Epithelial cell of proximal tubule (primary cell): ENCODE measurements around the gene SLU7. TPM values are rescaled to one million over a fixed set of nuclear protein-coding genes. Genes with fewer than 3 reads are reported as not detected.

Experiments
- DNase-seq: peaks from one replicate; pipeline ENCODE4 v3.0.0-alpha.2; 2011; ENCODE audit warnings: low read depth
- H3K4me3 ChIP-seq: 2 replicates; pipeline ENCODE4 v1.5.1; 2011; ENCODE audit warnings: low read depth, mild to moderate bottlenecking, low read length
- total RNA-seq: library from RNA; depleted of rRNA; stranded (reverse); fragments of >200 nt; gene quantifications from 2 replicates; pipeline ENCODE4 v1.2.3, GENCODE V29; 2015
- TF ChIP-seq, protein P1 (sequence below): conservative IDR thresholded peaks from 2 replicates; pipeline ENCODE4 v1.5.1; 2012; ENCODE audit warnings: low read depth, mild to moderate bottlenecking, low read length

Gene SLU7
- total RNA-seq, 1 donor from 2014 or later: 59.0 TPM

DNA sequence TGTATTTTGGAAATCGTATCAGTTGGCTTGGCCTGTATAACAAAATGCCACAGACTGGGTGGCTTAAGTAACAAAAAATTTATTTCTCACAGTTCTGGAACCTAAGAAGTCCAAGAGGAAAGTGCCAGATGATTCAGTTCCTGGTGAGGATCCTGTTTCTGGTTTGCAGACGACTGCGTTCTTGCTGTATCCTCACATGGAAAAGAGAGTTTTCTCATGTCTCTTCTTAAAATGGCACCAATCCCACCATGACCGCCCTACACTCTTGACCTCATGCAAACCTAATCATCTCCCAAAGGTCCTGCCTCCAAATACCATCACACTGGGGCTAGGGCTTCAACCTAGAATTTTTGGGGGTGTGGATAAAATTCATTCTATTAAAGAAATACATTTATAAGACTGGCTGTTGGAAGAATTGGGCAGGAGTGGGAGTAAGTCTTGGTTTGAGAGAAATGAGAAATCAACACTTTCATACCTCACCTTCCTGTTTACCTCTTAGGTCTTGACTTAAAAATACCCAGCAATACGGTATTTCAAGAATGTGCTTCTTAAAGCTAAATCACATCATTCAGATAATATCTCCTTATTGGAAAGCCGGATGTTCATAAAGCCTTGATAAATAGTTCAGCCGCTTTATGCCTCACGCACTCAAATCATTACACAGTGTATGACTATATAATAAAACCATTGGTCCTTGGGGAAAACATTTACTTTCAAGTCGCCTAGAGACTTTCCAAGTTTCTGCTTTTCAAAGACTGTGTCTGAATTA, 31.5 kb upstream of the SLU7 start:
- no peak overlapping the region for H3K4me3 ChIP-seq
- DNase-seq: no peak
- TF ChIP-seq, protein P1, sequence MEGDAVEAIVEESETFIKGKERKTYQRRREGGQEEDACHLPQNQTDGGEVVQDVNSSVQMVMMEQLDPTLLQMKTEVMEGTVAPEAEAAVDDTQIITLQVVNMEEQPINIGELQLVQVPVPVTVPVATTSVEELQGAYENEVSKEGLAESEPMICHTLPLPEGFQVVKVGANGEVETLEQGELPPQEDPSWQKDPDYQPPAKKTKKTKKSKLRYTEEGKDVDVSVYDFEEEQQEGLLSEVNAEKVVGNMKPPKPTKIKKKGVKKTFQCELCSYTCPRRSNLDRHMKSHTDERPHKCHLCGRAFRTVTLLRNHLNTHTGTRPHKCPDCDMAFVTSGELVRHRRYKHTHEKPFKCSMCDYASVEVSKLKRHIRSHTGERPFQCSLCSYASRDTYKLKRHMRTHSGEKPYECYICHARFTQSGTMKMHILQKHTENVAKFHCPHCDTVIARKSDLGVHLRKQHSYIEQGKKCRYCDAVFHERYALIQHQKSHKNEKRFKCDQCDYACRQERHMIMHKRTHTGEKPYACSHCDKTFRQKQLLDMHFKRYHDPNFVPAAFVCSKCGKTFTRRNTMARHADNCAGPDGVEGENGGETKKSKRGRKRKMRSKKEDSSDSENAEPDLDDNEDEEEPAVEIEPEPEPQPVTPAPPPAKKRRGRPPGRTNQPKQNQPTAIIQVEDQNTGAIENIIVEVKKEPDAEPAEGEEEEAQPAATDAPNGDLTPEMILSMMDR: no peak

DNA sequence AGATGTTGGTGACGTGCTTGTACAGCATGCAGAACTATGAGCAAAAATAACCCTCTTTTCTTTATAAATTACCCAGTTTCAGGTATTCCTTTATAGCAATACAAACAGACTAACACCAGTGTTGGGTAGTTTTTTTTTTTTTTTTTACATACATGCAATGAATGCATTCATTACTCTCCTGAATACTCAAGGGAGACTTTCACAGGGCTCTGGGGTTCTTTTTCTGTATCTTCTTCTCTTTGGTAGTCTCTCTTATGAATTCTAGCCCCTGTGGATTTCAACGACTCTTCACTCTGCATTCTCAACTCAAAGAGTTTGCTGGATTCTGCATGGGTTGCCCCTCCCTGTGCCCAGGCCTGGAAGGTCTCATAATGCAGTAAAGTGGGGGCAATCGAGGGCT, 30.6 kb upstream of the SLU7 start:
- H3K4me3 ChIP-seq: no peak overlapping the region
- TF ChIP-seq, protein P1: no peak
- DNase-seq: no peak

DNA sequence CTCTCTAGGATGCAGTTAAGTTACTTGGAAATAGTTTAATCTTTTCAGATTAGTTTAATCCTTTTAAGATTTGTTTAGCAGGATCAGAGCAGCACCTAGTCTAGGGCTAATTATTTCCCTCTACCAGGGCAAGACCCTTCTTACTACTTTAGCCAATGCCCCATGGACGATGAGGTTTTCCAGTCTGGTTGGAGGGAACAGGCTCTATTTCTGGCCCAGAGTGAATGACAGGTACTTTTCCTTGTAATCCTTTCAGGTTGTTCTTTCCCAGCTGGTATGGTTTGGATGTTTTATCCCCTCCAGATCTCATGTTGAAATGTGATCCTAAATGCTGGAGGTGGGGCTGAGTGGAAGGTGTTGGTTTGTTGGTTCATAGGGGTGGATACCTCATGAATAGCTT, 30.0 kb upstream of the SLU7 start:
- TF ChIP-seq, protein P1: no peak
- no peak for DNase-seq
- no peak overlapping the region for H3K4me3 ChIP-seq

DNA sequence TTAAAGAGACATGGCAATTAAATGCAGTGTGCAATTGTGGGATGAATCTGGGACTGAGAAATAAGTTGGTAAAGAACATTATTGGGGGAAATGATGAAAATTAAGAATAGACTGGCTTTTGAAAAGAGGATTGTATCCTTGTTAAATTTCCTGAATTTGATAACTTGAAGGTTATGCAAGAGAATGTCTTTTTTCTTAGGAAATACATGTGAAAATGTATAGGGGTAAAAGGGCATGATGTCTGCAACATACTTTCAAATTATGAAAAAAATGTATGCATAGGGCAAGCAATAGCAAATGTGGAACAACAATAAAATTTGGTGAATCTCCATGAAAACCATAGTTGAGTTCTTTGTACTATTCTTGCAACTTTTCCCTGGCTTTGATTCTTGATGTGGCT, 26.9 kb upstream of the SLU7 start:
- TF ChIP-seq, protein P1: no peak
- no peak overlapping the region for H3K4me3 ChIP-seq
- DNase-seq: no peak

DNA sequence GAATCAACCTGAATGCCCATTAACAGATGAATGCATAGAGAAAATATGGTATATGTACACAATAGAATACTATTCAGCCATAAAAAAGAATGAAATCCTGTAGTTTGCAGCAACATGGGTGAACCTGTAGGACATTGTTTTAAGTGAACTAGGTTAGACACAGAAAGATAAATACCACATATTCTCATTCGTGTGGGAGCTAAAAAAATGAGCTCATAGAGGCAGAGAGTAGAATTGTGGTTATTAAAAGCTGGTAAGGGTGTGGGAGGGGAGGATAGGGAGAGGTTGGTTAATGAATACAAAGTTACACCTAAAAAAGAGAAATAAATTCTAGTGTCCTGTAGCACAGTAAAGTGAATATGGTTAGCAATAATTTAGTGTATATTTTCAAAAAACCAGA, 26.3 kb upstream of the SLU7 start:
- TF ChIP-seq, protein P1: no peak
- no peak for DNase-seq
- H3K4me3 ChIP-seq: no peak overlapping the region

DNA sequence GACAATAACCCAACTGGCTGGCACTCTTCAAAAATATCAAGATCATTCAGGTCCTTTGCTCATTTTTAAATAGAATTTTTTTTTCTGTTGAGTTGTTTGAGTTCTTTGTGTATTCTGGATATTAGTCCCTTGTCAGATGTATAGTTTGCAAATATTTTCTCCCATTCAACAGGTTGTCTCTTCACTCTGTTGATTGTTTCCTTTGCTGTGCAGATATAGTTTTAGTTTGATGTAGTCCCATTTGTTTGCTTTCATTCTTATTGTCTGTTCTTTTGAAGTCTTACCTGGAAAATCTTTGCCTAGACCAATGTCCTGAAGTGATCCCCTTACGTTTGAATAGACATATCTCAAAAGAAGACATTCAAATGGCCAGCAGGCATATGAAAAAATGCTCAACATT, 25.5 kb upstream of the SLU7 start:
- H3K4me3 ChIP-seq: no peak overlapping the region
- TF ChIP-seq, protein P1: no peak
- no peak for DNase-seq

DNA sequence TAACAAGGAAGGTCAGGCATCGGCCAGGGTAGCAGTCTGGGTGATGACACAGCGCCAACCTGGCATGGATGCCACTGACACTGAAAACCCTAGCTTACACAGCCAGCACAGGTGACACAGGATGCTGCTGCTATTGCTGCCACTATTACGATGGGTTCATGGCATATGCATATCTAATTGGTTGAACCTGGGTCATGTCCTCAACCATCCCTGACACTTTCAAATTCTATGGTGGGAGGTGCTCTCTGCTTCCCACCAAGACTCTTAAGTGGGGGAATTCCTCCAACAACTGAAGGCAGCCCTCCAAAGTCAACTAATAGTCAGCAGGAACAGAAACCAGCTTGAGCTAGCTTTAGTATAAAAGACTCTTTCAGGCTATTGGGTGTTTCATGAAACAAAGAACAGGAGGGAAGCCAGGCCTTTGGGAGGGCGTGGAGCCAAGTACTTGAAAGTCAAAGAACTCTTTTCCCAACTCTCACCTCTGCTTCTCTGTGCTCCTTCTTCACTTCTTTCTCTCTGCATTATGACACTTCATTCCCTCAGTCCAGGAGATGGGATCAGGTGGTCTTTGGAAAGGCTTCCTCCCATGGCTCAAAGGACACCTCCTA, 24.0 kb upstream of the SLU7 start:
- no peak for DNase-seq
- no peak overlapping the region for H3K4me3 ChIP-seq
- TF ChIP-seq, protein P1: no peak
